IMR-90 (cell line): Measurements from ENCODE around the gene ZBTB25. TPM values are rescaled to one million over a fixed set of nuclear protein-coding genes. Genes with fewer than 3 reads are reported as not detected.

Source experiments
- ATAC-seq: fragments of 200-7000 bp; cut with Tn5 transposase; 2 replicates; pipeline ENCODE4 v1.9.1; 2020; ENCODE audit warnings: low read depth, mild to moderate bottlenecking, moderate library complexity
- BruUV-seq: library from RNA; stranded (reverse); fragments of 400-500 nt; replicated peaks from 2 replicates; lab custom pipeline; 2021; lab: Mats Ljungman, UMichigan
- CTCF ChIA-PET: fragments of 300-600 bp; formaldehyde crosslinking; extraction: SDS; loops from one replicate; lab custom pipeline; 2021; ENCODE audit warnings: antibody characterized with exemption; lab: Yijun Ruan, JAX
- POLR2A ChIA-PET: fragments of 300-600 bp; sonication (Branson Sonifier 250); formaldehyde crosslinking; loops from one replicate; lab custom pipeline; 2022; ENCODE audit warnings: antibody characterized with exemption; ENCODE audit not compliant: unreplicated experiment; lab: Charles Lee
- DNase-seq: peaks from one replicate; pipeline ENCODE4 v3.0.0; 2013
- H2AFZ ChIP-seq: replicated peaks from 2 replicates; pipeline ENCODE3; 2013; ENCODE audit warnings: low read length, mild to moderate bottlenecking; ENCODE audit not compliant: poor library complexity
- H2AK5ac ChIP-seq: 2 replicates; pipeline ENCODE4 v1.6.1; 2013; ENCODE audit warnings: low read depth, low read length, inconsistent platforms
- H2AK9ac ChIP-seq: replicated peaks from 2 replicates; pipeline ENCODE3; 2013; ENCODE audit warnings: mild to moderate bottlenecking, low read depth, low read length, moderate library complexity; ENCODE audit not compliant: poor library complexity
- H2BK120ac ChIP-seq: 2 replicates; pipeline ENCODE4 v1.6.1; 2013; ENCODE audit warnings: low read depth, low read length, inconsistent platforms
- H2BK15ac ChIP-seq: 3 replicates; pipeline ENCODE4 v1.6.1; 2013; ENCODE audit warnings: low read depth, low read length, inconsistent platforms
- H2BK20ac ChIP-seq: 2 replicates; pipeline ENCODE4 v1.6.1; 2013; ENCODE audit warnings: low read depth, mild to moderate bottlenecking, inconsistent platforms, low read length, moderate library complexity
- H2BK5ac ChIP-seq: 2 replicates; pipeline ENCODE4 v1.6.1; 2013; ENCODE audit warnings: mild to moderate bottlenecking, low read depth, low read length, inconsistent platforms; ENCODE audit not compliant: poor library complexity, severe bottlenecking
- H3K14ac ChIP-seq: replicated peaks from 2 replicates; pipeline ENCODE4 v1.6.1; 2013; ENCODE audit warnings: low read depth, low read length, inconsistent platforms
- H3K18ac ChIP-seq: 2 replicates; pipeline ENCODE4 v1.6.1; 2013; ENCODE audit warnings: low read depth, low read length, control low read depth
- H3K23ac ChIP-seq: 2 replicates; pipeline ENCODE4 v1.6.1; 2013; ENCODE audit warnings: low read depth, low read length, inconsistent platforms
- H3K27ac ChIP-seq: 2 replicates; pipeline ENCODE4 v1.5.1; 2013; ENCODE audit warnings: mild to moderate bottlenecking, control low read depth, low read length; ENCODE audit not compliant: insufficient read depth
- H3K27me3 ChIP-seq: 2 replicates; pipeline ENCODE4 v1.6.1; 2013; ENCODE audit warnings: low read length; ENCODE audit not compliant: control insufficient read depth, insufficient read depth
- H3K36me3 ChIP-seq: 2 replicates; pipeline ENCODE4 v1.6.1; 2013; ENCODE audit warnings: low read length, mixed read lengths; ENCODE audit not compliant: control insufficient read depth, insufficient read depth
- H3K4ac ChIP-seq: 2 replicates; pipeline ENCODE4 v1.6.1; 2013; ENCODE audit warnings: low read depth, low read length, inconsistent platforms
- H3K4me1 ChIP-seq: 2 replicates; pipeline ENCODE4 v1.6.1; 2013; ENCODE audit warnings: low read length, mixed read lengths; ENCODE audit not compliant: control insufficient read depth, insufficient read depth
- H3K4me2 ChIP-seq: 2 replicates; pipeline ENCODE4 v1.6.1; 2013; ENCODE audit warnings: low read depth, mild to moderate bottlenecking, control low read depth, low read length, moderate library complexity
- H3K4me3 ChIP-seq: 2 replicates; pipeline ENCODE4 v1.5.1; 2013; ENCODE audit warnings: low read depth, mild to moderate bottlenecking, control low read depth, low read length, moderate library complexity; ENCODE audit not compliant: insufficient read depth
- H3K56ac ChIP-seq: 2 replicates; pipeline ENCODE4 v1.6.1; 2013; ENCODE audit warnings: low read length, inconsistent platforms; ENCODE audit not compliant: insufficient read depth; ENCODE audit errors: extremely low read depth
- H3K79me1 ChIP-seq, 2 experiments: 2 replicates each; pipeline ENCODE4 v1.6.1; 2013; ENCODE audit warnings: low read length in 2 of 2, inconsistent platforms in 1 of 2, low read depth in 1 of 2
- H3K9ac ChIP-seq: 2 replicates; pipeline ENCODE4 v1.6.1; 2013; ENCODE audit warnings: low read depth, low read length, control low read depth
- H3K9me1 ChIP-seq: 2 replicates; pipeline ENCODE4 v1.6.1; 2013; ENCODE audit warnings: low read length, inconsistent platforms; ENCODE audit not compliant: insufficient read depth
- H3K9me3 ChIP-seq: 2 replicates; pipeline ENCODE4 v1.6.1; 2013; ENCODE audit warnings: low read length; ENCODE audit not compliant: control insufficient read depth, insufficient read depth
- H4K20me1 ChIP-seq: 2 replicates; pipeline ENCODE4 v1.6.1; 2013; ENCODE audit warnings: low read length, inconsistent platforms; ENCODE audit not compliant: insufficient read depth
- H4K5ac ChIP-seq: 2 replicates; pipeline ENCODE4 v1.6.1; 2013; ENCODE audit warnings: mild to moderate bottlenecking, low read depth, low read length, control low read depth
- H4K8ac ChIP-seq, 2 experiments: 2 replicates each; pipeline ENCODE4 v1.6.1; 2013; ENCODE audit warnings: low read depth in 2 of 2, low read length in 2 of 2, control low read depth in 1 of 2, inconsistent platforms in 1 of 2
- H4K91ac ChIP-seq: 2 replicates; pipeline ENCODE4 v1.6.1; 2013; ENCODE audit warnings: low read depth, low read length, inconsistent platforms; ENCODE audit not compliant: insufficient read depth
- CEBPB ChIP-seq: IDR thresholded peaks from 2 replicates; pipeline ENCODE4 v1.6.1; 2012; ENCODE audit warnings: low read depth, low read length, improper control_type of control experiment
- ELK1 ChIP-seq: fragments of 150-350 bp; IDR thresholded peaks from 2 replicates; pipeline ENCODE4 v1.6.1; 2016; ENCODE audit warnings: low read depth, mild to moderate bottlenecking, low read length, moderate library complexity, borderline replicate concordance
- FOS ChIP-seq: fragments of 150-350 bp; IDR thresholded peaks from 2 replicates; pipeline ENCODE4 v1.6.1; 2016; ENCODE audit warnings: low read depth, low read length
- MAZ ChIP-seq: IDR thresholded peaks from 2 replicates; pipeline ENCODE4 v1.6.1; 2012; ENCODE audit warnings: low read depth, mild to moderate bottlenecking, low read length, improper control_type of control experiment, moderate library complexity, borderline replicate concordance
- NFE2L2 ChIP-seq: fragments of 150-350 bp; IDR thresholded peaks from 2 replicates; pipeline ENCODE4 v1.6.1; 2016; ENCODE audit warnings: low read depth, mild to moderate bottlenecking, low read length
- POLR2A ChIP-seq: IDR thresholded peaks from 2 replicates; pipeline ENCODE4 v1.6.1; 2012; ENCODE audit warnings: mild to moderate bottlenecking, low read depth, low read length
- RAD21 ChIP-seq: IDR thresholded peaks from 2 replicates; pipeline ENCODE4 v1.6.1; 2012; ENCODE audit warnings: low read length, improper control_type of control experiment
- WGBS, 2 experiments: methylation state at CpG; one replicate each; pipeline versions ENCODE4 v1.1.5 to v1.1.7; 2013; ENCODE audit warnings: missing lambda C conversion rate in 2 of 2; ENCODE audit not compliant: insufficient read length in 1 of 2; ENCODE audit errors: extremely low coverage in 2 of 2; 5-methylcytosine and 5-hydroxymethylcytosine counted together
- dilution Hi-C: fragments of 300-500 bp; cut with HindIII; formaldehyde crosslinking; loops from one replicate; pipeline ENCODE4 v1.14.3; 2018; ENCODE audit warnings: low sequenced_read_pairs; ENCODE audit not compliant: unreplicated experiment
- in situ Hi-C: fragments of 300-500 bp; cut with MboI; formaldehyde crosslinking; loops from 3 replicates; pipeline ENCODE4 v1.14.3; 2019; ENCODE audit warnings: low sequenced_read_pairs, inconsistent platforms, mixed read lengths
- intact Hi-C: fragments of 100-400 bp; cut with micrococcal nuclease; formaldehyde crosslinking; loops from 2 replicates; pipeline ENCODE4 v1.10.0; 2022
- polyA plus RNA-seq, 3 experiments: library from polyadenylated mRNA; depleted of rRNA; stranded (reverse); fragments of >200 nt; gene quantifications; 2 replicates each; pipeline ENCODE4 v1.2.3, GENCODE V29; 2012; ENCODE audit warnings: low replicate concordance in 1 of 3
- total RNA-seq: library from RNA; depleted of rRNA; stranded (reverse); fragments of >200 nt; gene quantifications from 2 replicates; pipeline ENCODE4 v1.2.3, GENCODE V29; 2012

The ZBTB25 gene
- total and polyA plus RNA-seq, 2 of the 4 experiments (the other 2 are of a cell fraction), result 4.4 to 6.6 TPM

GRCh38 chr14:64507376-64508156 lies 3.9 kb upstream of the ZBTB25 start:
- no peak overlapping the region for H4K91ac ChIP-seq
- H3K27me3 ChIP-seq, result no peaks in the 10 kb centered on the region
- no peak overlapping the region for H4K8ac ChIP-seq
- 69% methylated on average over 2 of the region's 4 CpGs; no CpG with 5 or more reads in 1 of the 2 experiments for WGBS, 2 experiments
- H3K14ac ChIP-seq, result peak overlapping the region; percentile 58; the same call in 1 of the 2 replicates
- H3K9me3 ChIP-seq, result no peaks in the 10 kb centered on the region
- H4K5ac ChIP-seq, result no peak overlapping the region
- no peak overlapping the region for H2BK20ac ChIP-seq
- no peak overlapping the region for H3K56ac ChIP-seq
- peaks cover 6 to 64% of the 10 kb centered on the region in 2 experiments for H3K79me1 ChIP-seq
- TF ChIP-seq MAZ (no peak), ELK1 (no peak), POLR2A (no peak; the same call in 1 of the 2 replicates), CEBPB (no peak), RAD21 (no peak), NFE2L2 (no peak), FOS (no peak)
- H2AK9ac ChIP-seq, result no peak overlapping the region
- no peaks in the 10 kb centered on the region for H3K36me3 ChIP-seq
- no peak overlapping the region for H2BK120ac ChIP-seq
- no peak overlapping the region for H3K4me3 ChIP-seq
- peaks cover 71% of the 10 kb centered on the region for H4K20me1 ChIP-seq
- ATAC-seq (no peak), DNase-seq (peak; percentile 58)
- H3K18ac ChIP-seq, result no peak overlapping the region
- peak overlapping the region; percentile 76 for H3K23ac ChIP-seq
- no peak overlapping the region for H2AFZ ChIP-seq
- no peak overlapping the region for H2BK15ac ChIP-seq
- in situ Hi-C loops (no loop called here), intact Hi-C loops (no loop called here), dilution Hi-C loops (no loop called here)
- ChIA-PET POLR2A (no interaction called here), CTCF (no interaction called here)
- H3K4me1 ChIP-seq, result peaks cover 8% of the 10 kb centered on the region
- no peak overlapping the region for H3K9ac ChIP-seq
- no peak overlapping the region for H2BK5ac ChIP-seq
- H3K27ac ChIP-seq, result no peak overlapping the region
- H2AK5ac ChIP-seq, result no peak overlapping the region
- BruUV-seq, result no TSS peak
- peaks cover 12% of the 10 kb centered on the region for H3K9me1 ChIP-seq
- H3K4ac ChIP-seq, result no peak overlapping the region
- peak overlapping the region; percentile 65 for H3K4me2 ChIP-seq
